HL-60 (cell line): ENCODE data around the gene KLHL25.

ENCODE experiments used
- DNase-seq, 2 experiments: peaks; one replicate each; pipeline ENCODE4 v3.0.0-alpha.2; 2010 to 2020; ENCODE audit warnings: low read depth in 1 of 2, low spot score in 1 of 2
- H3K27ac ChIP-seq: fragments of 250-450 bp; sonication (Bioruptor Pico); replicated peaks from 2 replicates; pipeline ENCODE4 v1.5.1; 2020; ENCODE audit warnings: mild to moderate bottlenecking, moderate library complexity
- H3K27me3 ChIP-seq: fragments of 250-450 bp; sonication (Bioruptor Pico); 2 replicates; pipeline ENCODE4 v1.5.1; 2021; ENCODE audit warnings: mild to moderate bottlenecking, moderate library complexity; ENCODE audit not compliant: insufficient read depth, poor library complexity, severe bottlenecking
- H3K4me3 ChIP-seq: replicated peaks from 2 replicates; pipeline ENCODE4 v1.5.1; 2011; ENCODE audit warnings: mild to moderate bottlenecking, control low read depth, low read length; ENCODE audit not compliant: insufficient read depth
- CTCF ChIP-seq: IDR thresholded peaks from one replicate; pipeline ENCODE4 v1.5.1; 2011; ENCODE audit warnings: low read length, control low read depth, inconsistent platforms; ENCODE audit not compliant: insufficient read depth
- GABPA ChIP-seq: IDR thresholded peaks from 2 replicates; pipeline ENCODE4 v1.6.1; 2012; ENCODE audit warnings: low read depth
- POLR2AphosphoS5 ChIP-seq: IDR thresholded peaks from 2 replicates; pipeline ENCODE4 v1.6.1; 2012; ENCODE audit warnings: low read depth
- REST ChIP-seq: IDR thresholded peaks from 2 replicates; pipeline ENCODE4 v1.6.1; 2012; ENCODE audit warnings: low read depth; ENCODE audit not compliant: insufficient replicate concordance
- SPI1 ChIP-seq: IDR thresholded peaks from 2 replicates; pipeline ENCODE4 v1.6.1; 2012; ENCODE audit warnings: low read depth, mild to moderate bottlenecking, borderline replicate concordance

KLHL25 gene

GRCh38 chr15:85781099-85781498 lies 13.6 kb downstream of the KLHL25 start:
- no peak overlapping the region for H3K4me3 ChIP-seq
- TF ChIP-seq SPI1 (no peak), CTCF (no peak), POLR2AphosphoS5 (no peak), REST (no peak), GABPA (no peak)
- no peak overlapping the region for H3K27ac ChIP-seq
- H3K27me3 ChIP-seq = no peaks in the 10 kb centered on the region
- no peak for DNase-seq

- Histone ChIP-seq H3K27ac (no peak overlapping the region), H3K4me3 (no peak overlapping the region), H3K27me3 (no peaks in the 10 kb centered on the region)
- TF ChIP-seq CTCF (no peak), SPI1 (no peak), REST (no peak), GABPA (no peak), POLR2AphosphoS5 (no peak)
- DNase-seq = no peak
Measured at GRCh38 chr15:85780225-85780985, 14.3 kb downstream of the KLHL25 start.

- no peaks in the 10 kb centered on the region for H3K27me3 ChIP-seq
- TF ChIP-seq REST = no peak
- TF ChIP-seq GABPA = no peak
- TF ChIP-seq SPI1 = no peak
- TF ChIP-seq CTCF = no peak
- TF ChIP-seq POLR2AphosphoS5 = no peak
Measured at GRCh38 chr15:85779249-85779648, 15.5 kb downstream of the KLHL25 start.

More at GRCh38 chr15:85779249-85779648, 15.5 kb downstream of the KLHL25 start:
- no peak for DNase-seq
- Histone ChIP-seq H3K4me3 (no peak overlapping the region), H3K27ac (no peak overlapping the region)
